ENCODE results near the gene ASPDH. TPM values are rescaled to one million over a fixed set of nuclear protein-coding genes. Genes with fewer than 3 reads are reported as not detected.

ASPDH gene
- total and polyA plus RNA-seq, 8 donors = 0.74 to 2.6 (median 1.3) TPM; not detected in 2

- intact Hi-C loops (cut with DNase I) = loop anchor here in 1 of 2 donors (5.0 kb wide), 1 partner anchor 97 kb away; the partner anchor contains the start of gene NAPSA
- Histone ChIP-seq H3K4me1 (no peaks in the 10 kb centered on the region), H3K27ac (no peak overlapping the region), H3K9me3 (no peaks in the 10 kb centered on the region), H3K27me3 (peaks cover 0 to 31% of the 10 kb centered on the region in 2 donors), H3K36me3 (no peaks in the 10 kb centered on the region), H3K4me3 (no peak overlapping the region)
- no peak for ATAC-seq
- TF ChIP-seq CTCF (IDR thresholded peaks at IDR 0.05) = no peak
- peak in 1 of 4 donors; percentile 76 for DNase-seq
Observed at GRCh38 chr19:50464348-50464747, 49.4 kb downstream of the ASPDH start.

GRCh38 chr19:50462970-50463369, 50.7 kb downstream of the ASPDH start:
- intact Hi-C loops (cut with DNase I) = loop anchor here in 1 of 2 donors (5.0 kb wide), 1 partner anchor 96 kb away; the partner anchor contains the start of gene NAPSA
- no peaks in the 10 kb centered on the region for H3K36me3 ChIP-seq
- H3K27ac ChIP-seq = no peak overlapping the region
- H3K9me3 ChIP-seq = no peaks in the 10 kb centered on the region
- no peaks in the 10 kb centered on the region for H3K4me1 ChIP-seq
- no peak for DNase-seq
- H3K27me3 ChIP-seq = peaks cover 10 to 45% of the 10 kb centered on the region in 2 donors
- TF ChIP-seq CTCF (IDR thresholded peaks at IDR 0.05) = no peak
- no peak for ATAC-seq
- no peak overlapping the region for H3K4me3 ChIP-seq

Other genes with a start within 250 kb of the ASPDH start
- gene KCNC3, start 184.5 kb downstream of the ASPDH start, total RNA-seq = 10 to 100 TPM in 1 of 2 donors, 1 to 10 TPM in 1; 8.5 to 14.7 TPM
- gene KCNC3, start 184.5 kb downstream of the ASPDH start, polyA plus RNA-seq (ENCODE audit: insufficient read length in 6 of 6) = 10 to 100 TPM; 20.3 to 29.8 (median 25.3) TPM
- 1,000 to 10,000 TPM; 1,284 to 3,296 TPM for gene NAPSA, start 148.3 kb downstream of the ASPDH start, total RNA-seq
- gene NAPSA, start 148.3 kb downstream of the ASPDH start, polyA plus RNA-seq (ENCODE audit: insufficient read length in 6 of 6) = 10 to 100 TPM; 21.2 to 49.3 (median 32.2) TPM
- gene NR1H2, start 137.5 kb downstream of the ASPDH start, total RNA-seq = 10 to 100 TPM; 77.9 to 78.4 TPM
- gene NR1H2, start 137.5 kb downstream of the ASPDH start, polyA plus RNA-seq (ENCODE audit: insufficient read length in 6 of 6) = 10 to 100 TPM; 26.7 to 38.3 (median 31.6) TPM
- 10 to 100 TPM; 38.3 to 58.3 TPM for gene POLD1, start 129.6 kb downstream of the ASPDH start, total RNA-seq
- 10 to 100 TPM; 26.0 to 41.7 (median 34.6) TPM for gene POLD1, start 129.6 kb downstream of the ASPDH start, polyA plus RNA-seq (ENCODE audit: insufficient read length in 6 of 6)
- gene SPIB, start 95.0 kb downstream of the ASPDH start, total RNA-seq = under 1 TPM; 0.32 to 0.34 TPM
- under 1 TPM; 0.28 to 0.66 (median 0.56) TPM for gene SPIB, start 95.0 kb downstream of the ASPDH start, polyA plus RNA-seq (ENCODE audit: insufficient read length in 6 of 6)
- under 1 TPM in 1 of 2 donors, not detected in 1; 0.16 TPM for gene MYBPC2, start 81.0 kb downstream of the ASPDH start, total RNA-seq
- gene MYBPC2, start 81.0 kb downstream of the ASPDH start, polyA plus RNA-seq (ENCODE audit: insufficient read length in 6 of 6) = under 1 TPM in 5 of 6 donors, not detected in 1; 0.06 to 0.70 (median 0.25) TPM
- gene EMC10, start 37.4 kb downstream of the ASPDH start, total RNA-seq = 100 to 1,000 TPM; 126 to 157 TPM
- 10 to 100 TPM; 72.3 to 99.7 (median 83.6) TPM for gene EMC10, start 37.4 kb downstream of the ASPDH start, polyA plus RNA-seq (ENCODE audit: insufficient read length in 6 of 6)
- gene GARIN5A, start 37.1 kb downstream of the ASPDH start, total RNA-seq = 1 to 10 TPM; 2.6 to 4.3 TPM
- gene GARIN5A, start 37.1 kb downstream of the ASPDH start, polyA plus RNA-seq (ENCODE audit: insufficient read length in 6 of 6) = 1 to 10 TPM; 3.4 to 5.4 (median 4.2) TPM
- gene JOSD2, start 2.7 kb downstream of the ASPDH start, total RNA-seq = 10 to 100 TPM; 44.1 to 52.0 TPM
- gene JOSD2, start 2.7 kb downstream of the ASPDH start, polyA plus RNA-seq (ENCODE audit: insufficient read length in 6 of 6) = 10 to 100 TPM; 16.0 to 27.2 (median 19.5) TPM
- gene LRRC4B, start 54.5 kb upstream of the ASPDH start, total RNA-seq = 1 to 10 TPM; 2.8 to 3.2 TPM
- gene LRRC4B, start 54.5 kb upstream of the ASPDH start, polyA plus RNA-seq (ENCODE audit: insufficient read length in 6 of 6) = 10 to 100 TPM in 5 of 6 donors, 1 to 10 TPM in 1; 9.0 to 14.3 (median 11.1) TPM
- gene SYT3, start 126.0 kb upstream of the ASPDH start, total RNA-seq = 1 to 10 TPM in 1 of 2 donors, under 1 TPM in 1; 0.12 to 1.5 TPM
- gene SYT3, start 126.0 kb upstream of the ASPDH start, polyA plus RNA-seq (ENCODE audit: insufficient read length in 6 of 6) = under 1 TPM; 0.08 to 0.92 (median 0.26) TPM
- 1 to 10 TPM in 1 of 2 donors, not detected in 1; 2.2 TPM for gene C19orf81, start 135.5 kb upstream of the ASPDH start, total RNA-seq
- not detected for gene C19orf81, start 135.5 kb upstream of the ASPDH start, polyA plus RNA-seq (ENCODE audit: insufficient read length in 6 of 6)
- 1 to 10 TPM in 1 of 2 donors, under 1 TPM in 1; 0.21 to 1.4 TPM for gene SHANK1, start 205.9 kb upstream of the ASPDH start, total RNA-seq
- gene SHANK1, start 205.9 kb upstream of the ASPDH start, polyA plus RNA-seq (ENCODE audit: insufficient read length in 6 of 6) = 1 to 10 TPM; 4.2 to 7.5 (median 5.6) TPM
- 10 to 100 TPM; 13.7 to 49.1 TPM for gene CLEC11A, start 209.5 kb upstream of the ASPDH start, total RNA-seq
- 10 to 100 TPM; 37.7 to 44.7 (median 40.3) TPM for gene CLEC11A, start 209.5 kb upstream of the ASPDH start, polyA plus RNA-seq (ENCODE audit: insufficient read length in 6 of 6)